Measurements from ENCODE around the gene HOXA9. TPM values are rescaled to one million over a fixed set of nuclear protein-coding genes. Genes with fewer than 3 reads are reported as not detected.

The HOXA9 gene
- total RNA-seq, 6 donors from 2014 or later, result 0.30 to 6.1 (median 0.49) TPM; not detected in 1

GRCh38 chr7:27161721-27162560 lies 3.4 kb downstream of the HOXA9 start:
- DNase-seq, result peak in 1 of 2 donors; percentile 54
- H3K36me3 ChIP-seq, result no peaks in the 10 kb centered on the region
- H3K9me3 ChIP-seq, result peaks cover 0 to 5% (median 0%) of the 10 kb centered on the region in 4 donors
- 41 to 43% methylated on average over 17 to 30 of the region's 30 CpGs for WGBS, 2 donors
- H3K4me1 ChIP-seq, result peaks cover 7 to 59% (median 44%) of the 10 kb centered on the region in 4 donors
- no peak for ATAC-seq (ENCODE audit: low FRiP score in 2 of 2)
- TF ChIP-seq POLR2A (IDR thresholded peaks at IDR 0.05), result no peak
- no peak for TF ChIP-seq EP300 (IDR thresholded peaks at IDR 0.05)
- TF ChIP-seq CTCF (IDR thresholded peaks at IDR 0.05), result no peak
- no peak for TF ChIP-seq POLR2AphosphoS5 (IDR thresholded peaks at IDR 0.05)
- peaks cover 2 to 66% (median 35%) of the 10 kb centered on the region in 4 donors for H3K27me3 ChIP-seq
- no peak overlapping the region for H3K27ac ChIP-seq
- peak overlapping the region in 2 of 4 donors; percentile 47 to 73 for H3K4me3 ChIP-seq

DNA sequence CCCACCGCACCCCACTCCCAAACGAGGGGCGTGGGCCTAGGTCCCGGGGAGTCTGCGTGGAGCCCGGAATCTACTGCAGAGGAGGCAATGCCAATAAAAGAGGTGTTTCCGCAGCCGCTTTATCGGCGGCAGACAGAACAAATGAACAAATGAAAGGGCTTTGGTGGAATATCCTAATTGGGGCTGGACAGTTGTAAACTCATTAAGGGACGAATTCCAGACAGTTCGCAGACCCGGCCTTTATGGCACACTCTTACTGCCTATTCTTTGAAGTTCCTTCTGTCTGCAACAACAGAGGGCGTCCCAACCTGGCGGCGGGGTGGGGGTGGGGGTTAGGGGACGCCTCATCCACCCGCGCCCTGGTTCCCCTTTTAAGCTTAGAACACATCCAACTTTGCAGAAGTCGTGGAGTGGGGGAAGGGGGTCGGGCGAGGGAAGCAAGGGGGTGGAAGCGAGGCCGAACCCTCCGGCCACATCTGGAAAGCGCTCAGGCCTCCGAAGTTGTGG lies 4.1 kb downstream of the HOXA9 start:
- ATAC-seq (ENCODE audit: low FRiP score in 2 of 2), result peak in 1 of 2 donors; percentile 48

DNA sequence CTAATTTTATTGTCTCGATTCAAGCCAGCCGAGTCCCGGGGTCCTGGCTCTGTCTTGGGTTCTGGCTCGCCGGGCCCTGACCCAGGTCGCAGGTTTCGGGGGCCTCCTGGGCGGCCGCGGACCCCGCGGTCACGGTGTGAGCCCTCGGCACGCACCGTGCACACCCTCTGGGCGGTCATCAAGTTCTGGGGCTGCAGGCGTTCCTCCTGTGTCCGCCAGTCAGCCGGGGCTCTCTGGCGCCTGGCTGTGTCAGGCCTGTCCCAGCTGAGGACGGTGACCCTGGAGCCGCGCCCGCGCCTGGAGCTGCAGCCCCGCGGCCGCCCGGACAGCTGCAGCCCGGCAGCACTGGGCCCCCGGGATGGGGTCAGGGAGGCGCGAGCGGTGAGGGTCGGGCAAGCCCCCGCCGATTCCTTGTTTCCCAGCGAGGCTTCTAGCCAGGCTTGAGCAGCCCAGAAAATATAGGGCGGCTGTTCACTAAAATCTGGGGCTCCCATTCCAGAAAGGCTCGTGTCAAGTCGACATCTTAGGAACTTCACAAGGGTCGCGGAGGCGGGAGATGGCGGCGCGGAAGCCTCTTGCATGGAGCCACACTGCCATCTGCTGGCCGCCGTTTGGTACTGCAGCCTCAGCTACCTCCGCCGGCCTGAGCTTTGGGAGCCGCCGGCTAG lies 4.7 kb downstream of the HOXA9 start:
- H3K9me3 ChIP-seq, result no peaks in the 10 kb centered on the region
- peak overlapping the region in 1 of 4 donors; percentile 68 for H3K27ac ChIP-seq
- peaks cover 2 to 65% (median 30%) of the 10 kb centered on the region in 4 donors for H3K27me3 ChIP-seq
- no peaks in the 10 kb centered on the region for H3K36me3 ChIP-seq
- ATAC-seq (ENCODE audit: low FRiP score in 2 of 2) (peak; percentile 88 to 93), DNase-seq (peak; percentile 89 to 95)
- H3K4me3 ChIP-seq, result peak overlapping the region; percentile 39 to 73 (median 46)
- peak; percentile 98 to 99 (median 99) for TF ChIP-seq CTCF (IDR thresholded peaks at IDR 0.05)
- no peak for TF ChIP-seq POLR2AphosphoS5 (IDR thresholded peaks at IDR 0.05)
- no peak for TF ChIP-seq POLR2A (IDR thresholded peaks at IDR 0.05)
- TF ChIP-seq EP300 (IDR thresholded peaks at IDR 0.05), result no peak
- 5 to 14% methylated on average over 11 to 34 of the region's 54 CpGs for WGBS, 2 donors
- H3K4me1 ChIP-seq, result peaks cover 18 to 59% (median 44%) of the 10 kb centered on the region in 4 donors

More for the DNA sequence above, 4.1 kb downstream of the HOXA9 start:
- peaks cover 13 to 59% (median 44%) of the 10 kb centered on the region in 4 donors for H3K4me1 ChIP-seq
- WGBS, 2 donors, result 8 to 11% methylated on average over 24 to 27 of the region's 27 CpGs
- no peaks in the 10 kb centered on the region for H3K36me3 ChIP-seq
- H3K27ac ChIP-seq, result peak overlapping the region in 1 of 4 donors; percentile 68
- DNase-seq, result peak in 1 of 2 donors; percentile 65
- TF ChIP-seq POLR2A (IDR thresholded peaks at IDR 0.05) (no peak), EP300 (IDR thresholded peaks at IDR 0.05) (no peak), CTCF (IDR thresholded peaks at IDR 0.05) (no peak), POLR2AphosphoS5 (IDR thresholded peaks at IDR 0.05) (no peak)
- peaks cover 2 to 65% (median 33%) of the 10 kb centered on the region in 4 donors for H3K27me3 ChIP-seq
- peak overlapping the region in 3 of 4 donors; percentile 44 to 73 (median 47) for H3K4me3 ChIP-seq
- peaks cover 0 to 4% (median 0%) of the 10 kb centered on the region in 4 donors for H3K9me3 ChIP-seq

GRCh38 chr7:27160145-27160545 lies 5.2 kb downstream of the HOXA9 start:
- H3K36me3 ChIP-seq, result no peaks in the 10 kb centered on the region
- DNase-seq (peak; percentile 14 to 72), ATAC-seq (ENCODE audit: low FRiP score in 2 of 2) (no peak)
- H3K4me1 ChIP-seq, result peaks cover 23 to 59% (median 44%) of the 10 kb centered on the region in 4 donors
- H3K27me3 ChIP-seq, result peaks cover 2 to 65% (median 30%) of the 10 kb centered on the region in 4 donors
- WGBS, 2 donors, result 50 to 69% methylated on average over 17 to 23 of the region's 23 CpGs
- no peak overlapping the region for H3K27ac ChIP-seq
- TF ChIP-seq EP300 (IDR thresholded peaks at IDR 0.05) (no peak), POLR2A (IDR thresholded peaks at IDR 0.05) (no peak)
- no peaks in the 10 kb centered on the region for H3K9me3 ChIP-seq
- H3K4me3 ChIP-seq, result peak overlapping the region in 3 of 4 donors; percentile 44 to 73 (median 47)
